Skeletal muscle cell (primary cell): ENCODE results near the gene SPDYE2B.
"Not testable (repeated sequence)": the region's sequence is repeated elsewhere in the genome, so short reads cannot be mapped to it uniquely, and the experiment has no call there.

Experiments used
- DNase-seq: peaks from one replicate; pipeline ENCODE4 v3.0.0-alpha.2; 2010; ENCODE audit warnings: low read depth
- H3K4me3 ChIP-seq: 2 replicates; pipeline ENCODE4 v1.5.1; 2011; ENCODE audit warnings: low read depth, mild to moderate bottlenecking, control low read depth, low read length, moderate library complexity

Gene SPDYE2B

DNA sequence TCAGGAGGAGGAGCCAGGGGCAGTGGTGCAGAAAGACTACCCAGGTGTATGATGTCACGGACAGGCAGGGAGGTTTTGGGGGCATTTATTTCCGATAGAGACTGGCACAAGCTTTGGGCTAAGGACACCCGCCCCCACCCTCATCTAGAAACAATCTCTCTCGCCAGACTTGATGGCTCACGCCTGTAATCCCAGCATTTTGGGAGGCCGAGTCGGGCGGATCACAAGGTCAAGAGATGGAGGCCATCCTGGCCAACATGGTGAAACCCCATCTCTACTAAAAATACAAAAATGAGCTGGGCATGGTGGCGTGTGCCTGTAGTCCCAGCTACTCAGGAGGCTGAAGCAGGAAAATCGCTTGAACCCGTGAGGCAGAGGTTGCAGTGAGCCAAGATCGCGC is 13.2 kb upstream of the SPDYE2B start:
- not testable (repeated sequence) for DNase-seq, H3K4me3 ChIP-seq

DNA sequence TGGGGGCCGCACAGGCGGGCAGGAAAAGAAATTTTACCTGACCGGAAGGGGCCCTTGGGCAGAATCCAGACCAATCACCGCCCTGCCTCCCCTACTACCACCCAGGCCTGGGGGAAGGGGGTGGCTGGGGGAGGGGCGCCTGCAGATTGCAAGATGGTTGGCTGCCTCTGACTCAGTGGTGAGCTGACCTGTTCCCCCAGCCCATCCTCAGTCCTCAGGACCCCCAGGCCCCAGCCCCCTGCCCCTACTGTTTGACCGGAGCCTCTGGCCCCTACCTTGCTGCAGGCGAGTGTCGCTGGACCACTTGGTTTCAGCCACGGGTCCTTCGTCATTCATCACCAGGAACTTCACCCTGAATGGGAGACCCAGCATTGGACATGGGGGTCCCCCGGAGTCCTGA is 11.3 kb upstream of the SPDYE2B start:
- not testable (repeated sequence) for DNase-seq, H3K4me3 ChIP-seq

DNA sequence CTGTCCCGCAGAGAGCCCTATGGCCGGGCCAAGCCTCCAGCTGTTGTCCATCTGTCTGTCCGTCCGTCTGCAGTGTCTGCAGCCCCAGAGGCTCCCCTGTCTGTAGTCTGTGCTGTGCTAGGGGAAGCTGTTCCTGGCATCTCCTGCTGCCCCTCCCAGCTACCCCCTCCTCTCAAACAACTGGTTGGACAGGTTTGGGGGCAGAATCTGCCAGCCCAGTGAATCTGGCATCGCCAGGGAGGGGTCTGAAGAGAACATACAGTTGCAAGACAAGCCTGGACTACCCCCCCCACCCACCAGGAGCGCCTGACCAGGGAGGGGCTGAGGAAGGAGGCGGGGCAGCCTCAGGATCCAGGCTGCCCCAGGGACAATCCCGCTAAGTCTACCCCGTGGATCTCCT is 7.4 kb upstream of the SPDYE2B start, which contains the start of gene UPK3BL1:
Gene UPK3BL1, minus strand, starts transcription at position 101 of the 400 bp plus-strand sequence. Its CDS starts 50 bp downstream, at position 51.
- not testable (repeated sequence) for DNase-seq

DNA sequence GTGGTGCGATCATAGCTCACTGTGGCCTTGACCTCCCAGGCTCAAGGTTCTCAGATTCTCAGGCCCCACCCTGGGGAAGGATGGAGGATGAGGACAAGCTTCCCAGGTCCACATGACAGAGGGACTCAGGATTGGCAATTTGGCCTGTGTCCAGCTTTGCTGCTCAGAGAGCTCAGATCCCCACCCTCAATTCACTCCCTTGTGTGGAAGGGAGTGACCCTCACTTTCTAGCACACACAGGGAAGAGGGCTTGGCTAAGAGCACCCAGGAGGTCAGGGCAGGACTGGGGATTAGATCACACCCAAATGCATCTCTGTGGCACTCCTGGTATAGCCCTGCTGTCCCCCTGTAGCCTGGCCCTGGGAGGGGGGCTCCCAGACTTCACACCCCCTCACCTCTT is 6.7 kb upstream of the SPDYE2B start:
- not testable (repeated sequence) for H3K4me3 ChIP-seq, DNase-seq

More for the DNA sequence above, 7.4 kb upstream of the SPDYE2B start, which contains the start of gene UPK3BL1:
- not testable (repeated sequence) for H3K4me3 ChIP-seq

DNA sequence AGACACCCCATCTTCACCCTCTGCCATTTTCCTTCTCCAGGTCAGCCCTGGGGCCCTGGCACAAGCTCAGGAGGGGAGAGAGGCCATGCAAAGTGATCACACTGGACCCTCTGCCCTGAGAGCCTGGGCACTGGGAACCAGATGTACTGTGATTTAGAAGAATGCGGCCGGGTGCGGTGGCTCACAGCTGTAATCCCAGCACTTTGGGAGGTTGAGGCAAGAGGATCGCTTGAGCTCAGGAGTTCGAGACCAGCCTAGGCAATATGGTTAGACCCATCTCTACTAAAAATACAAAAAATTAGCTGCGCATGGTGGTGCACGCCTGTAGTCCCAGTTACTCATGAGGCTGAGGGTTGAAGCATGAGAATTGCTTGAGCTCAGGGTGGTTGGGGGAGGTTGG is 2.3 kb upstream of the SPDYE2B start:
- not testable (repeated sequence) for H3K4me3 ChIP-seq, DNase-seq

DNA sequence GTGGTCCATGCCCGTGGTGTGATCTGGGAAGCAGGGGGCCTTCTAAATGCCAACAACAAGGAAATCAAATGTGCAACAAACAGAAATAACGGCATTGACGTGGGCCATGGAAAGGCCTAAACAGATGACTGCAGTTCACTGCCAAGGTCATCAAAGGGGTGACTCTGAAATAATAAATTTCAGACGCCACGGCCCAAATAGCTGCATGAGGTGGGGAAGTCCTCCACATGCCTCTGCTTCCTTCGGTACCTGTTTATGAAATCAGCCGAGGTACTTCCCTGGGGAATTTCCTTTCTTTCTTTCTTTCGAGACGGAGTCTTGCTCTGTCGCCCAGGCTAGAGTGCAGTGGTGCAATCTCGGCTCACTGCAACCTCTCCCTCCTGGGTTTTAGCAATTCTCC is 14.6 kb downstream of the SPDYE2B start:
- not testable (repeated sequence) for H3K4me3 ChIP-seq, DNase-seq

DNA sequence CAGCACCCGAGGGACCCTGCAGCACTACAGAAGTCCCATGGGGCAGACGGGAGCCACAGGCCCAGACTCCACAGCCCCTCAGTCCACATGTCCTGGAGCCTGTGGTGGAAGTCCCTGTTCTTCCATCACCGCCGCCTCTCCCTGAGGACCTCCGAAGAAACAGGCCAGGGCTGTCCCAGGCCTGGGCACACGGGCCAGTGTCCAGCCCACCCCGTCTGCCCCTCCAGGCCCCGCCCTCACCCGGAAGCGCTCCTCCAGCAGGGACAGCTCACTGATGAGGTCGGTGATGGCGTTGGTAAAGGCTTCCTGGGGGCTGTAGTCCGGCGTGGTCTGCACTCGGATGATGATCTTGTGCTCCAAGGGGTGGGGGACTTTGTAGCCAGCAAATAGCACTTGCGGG is 16.7 kb downstream of the SPDYE2B start:
- not testable (repeated sequence) for H3K4me3 ChIP-seq, DNase-seq

DNA sequence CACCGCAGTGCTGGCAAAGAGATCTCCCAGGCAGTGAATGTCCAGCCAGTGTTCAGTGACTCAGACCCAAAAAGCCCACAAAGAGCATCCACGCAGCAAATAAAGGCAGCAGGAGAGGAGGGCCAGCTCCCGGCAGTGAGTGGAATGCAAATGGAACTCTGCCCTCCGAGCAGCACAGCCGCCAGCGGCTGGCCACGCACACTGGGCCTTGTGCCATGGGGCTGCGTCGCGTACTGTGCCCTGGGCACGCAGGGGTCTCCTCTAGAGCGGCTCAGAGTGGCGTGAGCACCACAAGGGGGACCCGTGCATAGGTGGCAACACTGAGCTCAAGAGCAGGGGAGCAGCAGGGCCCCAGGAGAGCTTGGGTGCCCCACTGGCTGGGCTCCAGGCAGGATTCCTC is 17.4 kb downstream of the SPDYE2B start:
- not testable (repeated sequence) for DNase-seq, H3K4me3 ChIP-seq

DNA sequence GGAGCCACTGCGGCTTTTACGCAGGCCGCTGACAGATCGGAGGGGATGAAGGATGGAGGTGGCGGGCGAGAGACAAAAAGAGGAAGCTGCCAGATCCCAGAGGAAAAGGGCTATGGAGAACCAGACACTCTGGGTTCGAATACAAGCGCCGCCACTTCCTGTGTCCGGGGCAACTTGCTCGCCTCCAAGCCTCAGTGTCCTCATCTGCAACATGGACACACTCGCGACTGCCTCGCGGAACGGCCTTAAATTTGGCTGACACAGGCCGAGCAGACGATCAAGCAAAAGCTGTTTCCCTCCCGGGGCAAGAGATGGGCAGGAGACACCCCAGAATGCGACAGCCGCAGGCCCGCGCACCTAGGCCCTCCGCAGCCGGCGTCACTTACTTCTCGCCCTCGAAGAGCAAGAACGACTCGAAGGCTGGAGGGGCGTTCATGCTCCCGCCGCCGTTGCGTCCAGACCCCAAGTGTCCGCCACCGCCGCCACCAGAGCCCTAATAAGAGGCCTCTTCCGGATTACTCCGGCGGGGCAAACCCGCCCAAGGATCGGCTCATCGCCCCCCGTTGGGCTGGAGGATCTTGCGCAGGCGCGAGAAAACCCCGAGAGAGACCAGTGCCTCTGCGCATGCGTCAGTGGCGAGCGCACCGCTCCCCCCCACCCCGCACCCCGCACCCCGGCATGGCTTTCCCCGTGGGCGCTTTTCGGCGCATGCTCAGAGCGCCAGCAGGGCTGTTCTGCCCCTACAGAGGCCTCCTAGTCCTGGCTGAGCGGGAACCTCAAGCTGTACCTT is 21.2 kb downstream of the SPDYE2B start, which contains the start of gene POLR2J2:
Gene POLR2J2, minus strand, starts transcription at position 498 of the 790 bp plus-strand sequence. Its CDS starts 62 bp downstream, at position 436.
- H3K4me3 ChIP-seq = peak within 1 kb of the TSS; percentile 30
- DNase-seq = peak; percentile 9

DNA sequence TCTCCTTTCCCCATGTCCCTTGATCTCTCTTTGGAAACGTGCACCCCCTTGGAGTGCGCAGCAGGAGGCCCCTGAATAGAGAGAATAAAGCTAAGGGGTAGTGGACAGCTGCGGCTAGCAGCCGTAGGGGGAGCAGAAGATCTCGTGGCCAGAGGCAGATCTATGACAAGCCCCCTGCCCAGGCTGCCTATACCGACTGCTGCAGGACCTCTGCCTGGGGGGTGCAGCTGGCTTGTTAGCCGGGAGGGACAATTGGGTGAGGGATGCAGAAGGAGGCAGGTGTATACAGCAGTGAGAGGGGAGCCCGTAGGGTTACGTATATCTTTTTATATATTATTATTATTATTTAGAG is 21.8 kb downstream of the SPDYE2B start:
- not testable (repeated sequence) for H3K4me3 ChIP-seq

DNA sequence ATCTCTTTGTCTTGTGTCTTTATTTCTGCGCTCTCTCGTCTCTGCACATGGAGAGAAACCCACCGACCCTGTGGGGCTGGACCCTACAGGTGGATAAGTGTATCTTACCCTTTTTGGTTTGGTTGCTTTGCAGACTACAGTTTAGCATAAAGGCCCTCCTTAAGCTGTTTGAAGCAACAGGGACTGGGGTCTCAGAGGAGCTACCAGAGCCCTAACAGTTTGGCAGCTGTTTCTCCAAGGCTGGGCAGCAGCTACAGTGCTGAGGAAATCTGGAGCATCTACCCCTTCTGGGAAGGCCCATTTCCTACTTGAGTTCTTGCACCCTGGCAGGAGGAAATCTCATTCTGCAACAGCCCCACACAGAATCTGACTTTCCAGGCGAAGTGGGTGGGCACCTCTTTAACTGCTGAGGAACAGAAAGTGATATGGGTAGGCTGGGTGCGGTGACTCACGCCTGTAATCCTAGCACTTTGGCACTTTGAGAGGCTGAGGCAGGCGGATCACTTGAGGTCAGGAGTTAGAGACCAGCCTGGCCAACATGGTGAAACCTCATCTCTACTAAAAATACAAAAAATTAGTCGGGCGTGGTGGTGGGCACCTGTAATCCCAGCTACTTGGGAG is 23.4 kb downstream of the SPDYE2B start:
- not testable (repeated sequence) for H3K4me3 ChIP-seq, DNase-seq

More for the DNA sequence above, 21.8 kb downstream of the SPDYE2B start:
- not testable (repeated sequence) for DNase-seq

DNA sequence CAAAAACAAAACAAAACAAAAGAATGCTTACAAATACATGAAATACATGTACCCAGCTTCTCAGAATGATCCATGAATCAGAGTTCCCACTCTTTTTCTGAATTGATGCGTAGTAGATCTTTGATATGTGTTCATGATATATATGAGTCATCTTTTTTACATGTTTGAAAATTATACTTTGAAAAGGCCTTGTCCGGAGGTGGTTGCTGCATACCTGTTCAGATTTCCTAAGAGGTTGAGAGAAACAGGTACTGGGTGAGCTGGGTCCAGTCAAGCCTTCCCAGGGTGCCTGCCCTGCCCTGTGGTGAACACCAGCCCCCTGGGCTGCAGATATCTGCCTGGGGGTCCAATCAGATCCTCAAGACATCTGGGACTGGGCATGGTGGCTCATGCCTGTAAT is 25.4 kb downstream of the SPDYE2B start:
- not testable (repeated sequence) for H3K4me3 ChIP-seq, DNase-seq

DNA sequence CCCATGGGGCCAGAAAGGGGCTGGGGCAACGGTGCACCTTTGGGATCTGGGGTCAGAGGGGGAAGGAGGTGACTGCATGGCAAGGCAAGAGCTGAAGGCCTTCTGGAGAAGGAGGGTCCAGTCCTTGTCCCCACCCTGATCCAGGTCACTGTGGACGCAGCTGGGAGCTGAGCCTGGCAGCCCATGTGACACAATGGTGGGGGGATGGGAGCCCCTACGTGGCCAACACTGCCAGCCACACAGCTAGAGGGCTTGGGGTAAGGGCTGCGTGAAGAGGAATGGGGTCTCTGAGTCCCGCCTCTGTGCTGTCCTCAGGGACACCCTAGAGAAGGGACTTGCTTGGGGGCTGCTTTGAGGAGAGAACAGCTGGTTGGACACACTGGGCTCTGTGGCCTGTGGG is 30.7 kb downstream of the SPDYE2B start:
- H3K4me3 ChIP-seq, DNase-seq: not testable (repeated sequence)

DNA sequence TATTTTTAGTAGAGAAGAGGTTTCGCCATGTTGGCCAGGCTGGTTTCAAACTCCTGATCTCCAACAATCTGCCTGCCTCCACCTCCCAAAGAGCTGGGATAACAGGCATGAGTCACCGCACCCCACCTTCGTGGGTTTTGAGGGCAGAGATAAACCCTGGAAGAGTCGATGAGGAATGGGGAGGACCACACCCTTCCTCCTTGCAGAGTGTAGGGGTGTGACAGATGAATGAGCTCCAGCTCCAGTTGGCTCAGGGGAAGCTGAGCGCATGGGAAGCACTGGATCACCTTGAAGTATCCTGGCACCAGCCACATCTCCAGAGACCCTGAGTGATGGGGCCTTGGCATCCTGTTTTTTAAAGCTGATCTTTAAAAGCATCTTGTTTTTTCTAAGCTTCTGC is 32.4 kb downstream of the SPDYE2B start:
- not testable (repeated sequence) for H3K4me3 ChIP-seq, DNase-seq

DNA sequence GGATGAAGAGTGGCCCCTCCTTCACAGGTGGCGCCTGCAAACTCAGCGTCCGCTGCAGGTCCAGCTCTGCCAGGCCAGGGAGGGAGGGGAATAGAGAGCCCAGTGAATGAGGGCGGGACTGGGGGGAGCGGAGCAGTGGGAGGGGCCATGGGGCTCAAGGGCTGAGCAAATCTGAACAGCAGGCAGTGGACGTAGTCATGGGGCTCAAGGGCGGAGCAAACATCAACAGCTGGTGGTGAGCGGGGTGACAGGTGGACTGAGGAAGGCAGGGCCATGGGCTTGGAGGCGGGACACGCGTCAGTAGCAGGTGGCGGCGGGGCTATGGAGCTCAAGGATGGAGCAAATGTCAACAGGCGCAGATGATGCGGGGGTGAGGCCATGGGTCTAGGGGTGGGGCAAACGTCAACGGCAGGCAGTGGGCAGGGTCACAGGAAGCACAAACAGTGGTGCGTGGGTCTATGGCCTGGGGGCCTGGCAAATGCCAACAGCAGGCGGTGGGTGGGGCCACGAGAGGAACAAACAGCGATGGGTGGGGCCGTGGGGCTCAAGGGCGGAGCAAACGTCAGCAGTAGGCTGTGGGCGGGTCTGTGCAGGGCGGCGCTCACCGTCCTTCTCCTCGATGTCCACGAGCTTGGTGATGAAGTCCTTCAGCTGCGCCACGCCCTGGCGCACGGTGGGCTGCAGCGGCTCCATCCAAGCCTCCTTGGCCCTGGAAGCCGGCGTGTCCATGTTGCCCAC is 38.3 kb downstream of the SPDYE2B start:
- DNase-seq, H3K4me3 ChIP-seq: not testable (repeated sequence)

DNA sequence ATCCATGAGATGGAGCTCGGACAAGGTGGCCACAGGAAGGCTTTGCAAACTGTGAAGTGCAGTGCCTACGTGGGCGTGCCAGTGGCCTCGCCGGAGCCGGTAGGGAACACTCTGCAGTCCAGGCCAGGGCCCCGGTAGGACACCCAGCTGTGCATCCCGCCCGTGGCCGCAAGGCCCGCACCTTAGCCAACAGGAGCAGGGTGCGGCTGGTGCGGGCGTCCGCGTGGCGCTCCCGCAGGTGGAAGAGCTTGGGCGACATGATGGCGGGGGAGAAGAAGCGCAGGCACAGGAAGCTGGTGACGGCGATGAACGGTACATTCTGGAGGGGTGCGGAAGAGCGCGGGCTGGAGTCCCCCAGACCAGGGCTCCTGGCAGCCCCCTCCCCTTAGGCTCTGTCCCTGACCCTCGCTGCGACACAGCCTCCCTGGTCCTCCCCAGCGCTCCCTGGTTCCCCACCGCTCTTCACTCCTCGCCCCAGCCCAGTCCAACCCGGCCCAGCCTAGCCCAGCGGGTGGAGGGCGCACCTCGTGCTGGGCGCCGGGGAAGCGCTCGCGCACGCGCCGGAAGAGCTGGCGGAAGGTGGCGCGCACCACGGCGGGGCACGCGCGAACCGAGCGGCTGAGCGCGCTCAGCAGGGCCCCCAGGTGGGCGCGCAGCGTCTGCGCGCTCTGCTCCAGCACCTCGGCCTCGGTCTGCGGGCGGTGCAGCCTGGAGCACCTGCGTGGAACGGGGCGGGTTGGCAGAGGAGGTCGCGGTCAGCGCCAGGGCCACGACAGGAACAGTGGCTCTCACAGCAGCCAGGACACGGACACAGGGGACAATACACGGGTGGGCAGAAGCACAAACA is 39.5 kb downstream of the SPDYE2B start:
- not testable (repeated sequence) for H3K4me3 ChIP-seq, DNase-seq

DNA sequence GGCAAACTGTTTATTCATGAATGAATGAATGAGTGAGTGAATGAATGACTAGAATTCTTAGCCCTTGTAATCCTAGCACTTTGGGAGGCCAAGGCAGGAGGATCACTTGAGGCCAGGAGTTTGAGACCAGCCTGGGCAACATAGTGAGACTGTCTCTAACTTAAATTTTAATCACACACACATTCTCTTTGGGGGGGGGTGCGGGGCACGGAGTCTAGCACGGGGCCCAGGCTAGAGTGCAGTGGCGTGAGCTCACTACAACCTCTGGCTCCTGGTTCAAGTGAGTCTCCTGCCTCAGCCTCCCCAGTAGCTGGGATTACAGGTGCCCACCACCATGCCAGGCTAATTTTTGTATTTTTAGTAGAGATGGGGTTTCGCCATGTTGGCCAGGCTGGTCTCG is 40.5 kb downstream of the SPDYE2B start:
- H3K4me3 ChIP-seq, DNase-seq: not testable (repeated sequence)

DNA sequence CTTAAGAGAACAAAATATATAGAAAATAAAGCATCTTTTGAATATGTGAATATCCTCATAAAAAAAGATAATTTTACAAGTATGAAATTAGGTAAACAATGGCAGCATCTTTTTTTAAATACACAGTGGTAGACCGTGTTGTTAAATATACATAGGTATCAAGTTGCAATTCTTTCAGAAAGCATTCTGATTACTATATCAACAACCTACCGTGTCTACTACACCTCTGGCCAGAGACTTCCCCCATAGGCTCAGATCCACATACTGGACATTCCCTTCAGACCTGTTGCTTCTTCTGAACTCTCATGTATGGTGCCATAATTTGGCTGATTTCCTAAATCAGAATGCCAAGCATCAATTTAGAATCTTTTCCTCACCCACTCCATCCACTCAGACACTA is 43.9 kb downstream of the SPDYE2B start:
- not testable (repeated sequence) for H3K4me3 ChIP-seq, DNase-seq

DNA sequence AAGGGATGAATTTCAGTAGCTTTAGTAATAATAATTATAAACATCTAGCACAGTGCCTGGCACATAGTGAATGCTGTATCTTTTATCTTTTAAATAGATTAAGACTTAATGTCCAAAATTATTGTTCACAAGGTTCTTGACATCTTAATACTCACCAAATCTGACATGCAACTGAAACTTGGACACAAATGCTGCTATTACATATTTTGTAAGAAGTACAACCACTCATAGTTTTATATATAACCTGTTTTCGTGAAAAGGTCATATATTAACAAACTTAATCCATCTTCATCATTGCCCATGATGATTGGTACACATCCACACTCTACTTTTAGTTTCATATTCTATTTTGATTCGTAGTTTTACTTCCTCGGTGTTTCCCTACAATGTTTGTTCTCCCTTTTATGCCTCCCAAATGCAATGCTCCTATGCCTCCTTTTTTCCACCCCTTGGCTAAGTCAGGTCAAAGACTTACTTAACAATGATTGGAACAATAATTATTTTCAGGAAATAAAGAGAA is 45.0 kb downstream of the SPDYE2B start:
- DNase-seq, H3K4me3 ChIP-seq: not testable (repeated sequence)
